Inflammatory macrophage treated with lipopolysaccharide for 1 hour (primary cell): ENCODE measurements around the gene KRT34.
"Not testable (repeated sequence)": the region's sequence is repeated elsewhere in the genome, so short reads cannot be mapped to it uniquely, and the experiment has no call there.

ENCODE experiments used
- DNase-seq, 2 donors: peaks; one replicate each; pipeline ENCODE4 v3.0.0-alpha.2; 2020 to 2022

KRT34 gene

DNA sequence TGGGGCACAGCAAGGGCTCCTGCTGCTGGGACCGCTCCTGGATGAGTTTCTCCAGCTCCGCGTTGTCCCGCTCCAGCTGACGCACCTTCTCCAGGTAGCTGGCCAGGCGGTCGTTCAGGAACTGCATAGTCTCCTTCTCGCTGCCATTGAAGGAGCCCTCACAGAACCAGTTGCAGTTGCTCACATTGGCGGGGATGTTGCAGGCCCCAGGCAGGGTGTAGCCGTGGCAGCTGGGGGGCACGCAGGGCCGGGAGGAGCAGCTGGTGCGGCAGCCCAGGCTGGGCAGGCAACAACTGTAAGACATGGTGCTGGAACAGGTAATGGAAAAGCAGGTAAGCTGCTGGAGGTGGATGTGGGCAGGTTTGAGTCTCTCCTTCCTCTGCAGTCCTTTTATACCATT is at the start of gene KRT34:
KRT34 (minus strand) TSS at position 364 of the 400 bp plus-strand sequence; CDS start at position 304, 60 bp downstream.
- DNase-seq, result not testable (repeated sequence)

DNA sequence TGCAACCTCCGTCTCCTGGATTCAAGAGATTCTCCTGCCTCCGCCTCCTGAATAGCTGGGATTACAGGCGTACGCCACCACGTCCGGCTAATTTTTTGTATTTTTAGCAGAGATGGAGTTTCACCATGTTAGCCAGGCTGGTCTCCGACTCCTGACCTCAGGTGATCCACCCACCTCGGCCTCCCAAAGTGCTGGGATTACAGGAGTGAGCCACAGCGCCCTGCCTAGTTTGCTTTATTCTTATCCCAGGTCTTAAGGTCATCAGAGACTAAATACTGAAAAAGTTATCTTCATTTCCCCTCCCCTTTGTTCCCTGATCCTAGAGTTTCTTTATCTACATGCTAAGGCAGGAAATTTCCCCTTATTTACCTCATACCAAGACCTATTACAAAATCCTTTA is 48.3 kb upstream of the KRT34 start:
- not testable (repeated sequence) for DNase-seq

DNA sequence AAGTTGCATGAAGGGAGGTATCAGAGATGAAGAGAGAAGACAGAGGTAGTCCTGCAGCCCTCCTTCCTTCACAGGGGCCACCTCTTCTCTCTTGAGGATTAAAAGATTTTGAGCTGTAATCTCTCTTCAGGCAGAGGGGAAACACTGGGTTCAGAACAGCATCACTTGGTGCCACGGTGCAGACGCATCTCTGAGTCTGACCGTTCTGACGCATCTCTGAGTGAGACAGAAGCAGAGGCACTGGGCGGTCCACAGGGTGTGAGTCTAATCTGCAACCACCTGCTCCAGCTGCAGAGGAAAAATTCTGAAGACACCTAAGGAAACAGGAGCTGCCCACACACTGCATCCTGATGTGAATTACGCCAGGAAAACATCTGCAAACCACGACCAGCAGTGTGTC is 47.6 kb upstream of the KRT34 start:
- DNase-seq, result no peak

DNA sequence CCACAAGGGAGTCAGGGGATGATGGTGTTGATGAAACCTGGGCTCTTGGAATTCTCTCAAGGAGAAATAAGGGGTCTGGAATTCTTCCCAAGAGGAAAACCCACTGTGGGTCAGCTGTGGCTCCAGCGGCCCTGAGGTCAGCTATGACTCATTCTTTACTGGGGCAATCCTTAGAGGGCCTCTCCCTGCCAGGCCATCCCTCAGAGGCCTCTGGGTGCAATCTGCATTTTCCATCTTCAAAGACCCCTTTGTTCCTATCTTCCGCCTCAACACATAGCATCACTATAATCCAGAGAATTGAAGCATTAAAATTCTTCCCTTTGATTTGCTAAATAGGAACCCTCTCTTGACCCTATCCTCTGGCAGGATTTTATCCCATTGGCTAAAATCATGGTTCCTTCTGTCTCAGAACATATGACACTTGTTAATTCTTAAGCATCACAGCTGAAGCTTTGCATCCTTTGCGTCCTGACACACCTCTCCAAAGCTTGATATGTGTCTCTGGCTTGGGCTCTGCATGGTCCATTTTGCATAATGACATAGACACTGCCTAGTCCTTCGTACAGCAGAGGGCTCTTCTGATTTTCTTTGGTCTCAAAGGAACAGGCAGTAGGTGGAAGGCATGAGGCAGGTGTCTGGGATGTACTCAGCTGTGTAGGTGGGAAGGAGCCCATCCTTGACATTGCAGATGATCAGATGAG is 46.6 kb upstream of the KRT34 start:
- DNase-seq, result no peak

- DNase-seq, result no peak
These were observed 42.1 kb upstream of the KRT34 start, which contains the start of gene KRT37 for GRCh38 chr17:41424111-41424635. KRT37 (minus strand) TSS chr17:41424585; CDS start chr17:41424523, 62 bp downstream.

- not testable (repeated sequence) for DNase-seq
These were observed 40.5 kb upstream of the KRT34 start for GRCh38 chr17:41422586-41422985.

GRCh38 chr17:41421617-41422016 is 39.5 kb upstream of the KRT34 start:
- DNase-seq, result no peak

DNA sequence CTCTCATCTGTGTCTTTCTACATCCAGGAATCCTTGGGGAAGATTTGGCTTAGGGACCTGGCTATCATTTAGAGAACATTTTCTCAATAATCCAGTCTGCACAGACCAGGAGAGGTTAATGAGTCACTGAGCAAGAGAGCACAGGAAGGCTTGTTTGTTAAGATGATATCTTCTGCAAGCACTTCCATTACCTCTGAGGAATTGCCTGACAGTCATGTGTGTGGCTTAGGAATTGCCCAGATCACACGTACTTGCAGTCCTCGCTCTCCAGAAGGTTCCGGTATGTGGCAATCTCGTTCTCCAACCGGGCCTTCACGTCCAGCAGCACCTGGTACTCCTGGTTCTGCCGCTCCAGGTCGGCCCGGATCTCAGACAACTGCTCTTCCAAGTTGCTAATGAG is 39.0 kb upstream of the KRT34 start:
- no peak for DNase-seq

GRCh38 chr17:41420134-41420533 is 38.0 kb upstream of the KRT34 start:
- DNase-seq, result no peak

- DNase-seq, result no peak
These were observed 37.6 kb upstream of the KRT34 start for GRCh38 chr17:41419716-41420115.

DNA sequence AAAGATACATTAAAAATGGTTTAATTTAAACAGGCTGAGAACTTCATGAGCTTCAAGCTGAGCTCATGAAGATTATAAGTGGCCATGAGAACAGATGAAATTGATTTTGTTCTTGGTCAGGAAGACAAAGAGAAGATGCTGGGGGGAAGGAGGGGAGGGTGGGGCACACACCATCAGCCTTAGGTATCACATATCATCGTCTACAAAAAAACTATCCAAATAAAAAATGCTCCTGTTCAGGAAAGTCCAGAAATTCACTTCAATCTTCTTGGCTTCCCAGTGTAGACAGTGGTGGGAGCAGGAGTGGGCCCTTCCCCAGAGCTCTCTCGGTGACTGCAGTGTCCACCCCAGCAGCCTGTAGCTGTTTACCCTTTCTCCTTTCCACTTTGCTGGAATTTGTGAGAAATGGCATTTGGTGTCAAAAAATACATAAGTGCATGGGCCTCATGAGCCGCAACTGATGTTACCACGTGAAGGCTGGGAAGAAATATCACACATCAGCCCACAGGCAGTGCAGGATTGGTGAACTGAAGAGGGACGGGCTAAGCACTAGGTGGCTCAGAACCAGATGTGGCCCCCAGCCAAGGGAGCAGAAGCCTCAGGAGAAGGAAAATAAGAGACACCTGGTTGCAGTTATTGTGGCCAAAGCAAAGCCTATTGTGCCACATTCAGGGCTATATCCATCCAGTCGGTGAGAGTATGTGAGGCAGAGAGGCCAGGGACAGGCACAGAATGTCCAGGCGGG is 36.2 kb upstream of the KRT34 start:
- no peak for DNase-seq

- no peak for DNase-seq
These were observed 35.5 kb upstream of the KRT34 start for GRCh38 chr17:41417576-41418015.

DNA sequence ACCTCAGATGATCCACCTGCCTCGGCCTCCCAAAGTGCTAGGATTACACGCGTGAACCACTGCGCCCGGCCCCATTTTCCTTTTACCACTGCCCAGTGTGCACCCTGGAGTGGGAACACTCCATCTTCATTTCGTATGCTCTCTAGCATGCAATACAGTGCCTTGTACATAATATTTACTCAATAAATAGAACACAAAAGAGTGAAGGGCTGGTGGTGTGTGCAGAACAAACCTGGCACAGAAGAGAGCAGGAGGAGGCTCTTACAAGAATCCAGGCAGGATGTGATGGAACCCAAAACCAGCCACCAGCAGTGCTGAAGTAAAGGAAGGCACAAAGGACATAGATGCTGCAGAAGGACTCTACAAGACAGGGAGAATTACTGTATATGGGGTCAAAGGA is 35.0 kb upstream of the KRT34 start:
- DNase-seq, result no peak

GRCh38 chr17:41416479-41416878 is 34.4 kb upstream of the KRT34 start:
- no peak for DNase-seq

GRCh38 chr17:41415833-41416335 is 33.8 kb upstream of the KRT34 start:
- DNase-seq, result no peak

GRCh38 chr17:41415411-41415810 is 33.3 kb upstream of the KRT34 start:
- DNase-seq, result no peak

- no peak for DNase-seq
These were observed 31.9 kb upstream of the KRT34 start for GRCh38 chr17:41413982-41414381.

GRCh38 chr17:41413353-41413957 is 31.3 kb upstream of the KRT34 start:
- DNase-seq, result no peak

DNA sequence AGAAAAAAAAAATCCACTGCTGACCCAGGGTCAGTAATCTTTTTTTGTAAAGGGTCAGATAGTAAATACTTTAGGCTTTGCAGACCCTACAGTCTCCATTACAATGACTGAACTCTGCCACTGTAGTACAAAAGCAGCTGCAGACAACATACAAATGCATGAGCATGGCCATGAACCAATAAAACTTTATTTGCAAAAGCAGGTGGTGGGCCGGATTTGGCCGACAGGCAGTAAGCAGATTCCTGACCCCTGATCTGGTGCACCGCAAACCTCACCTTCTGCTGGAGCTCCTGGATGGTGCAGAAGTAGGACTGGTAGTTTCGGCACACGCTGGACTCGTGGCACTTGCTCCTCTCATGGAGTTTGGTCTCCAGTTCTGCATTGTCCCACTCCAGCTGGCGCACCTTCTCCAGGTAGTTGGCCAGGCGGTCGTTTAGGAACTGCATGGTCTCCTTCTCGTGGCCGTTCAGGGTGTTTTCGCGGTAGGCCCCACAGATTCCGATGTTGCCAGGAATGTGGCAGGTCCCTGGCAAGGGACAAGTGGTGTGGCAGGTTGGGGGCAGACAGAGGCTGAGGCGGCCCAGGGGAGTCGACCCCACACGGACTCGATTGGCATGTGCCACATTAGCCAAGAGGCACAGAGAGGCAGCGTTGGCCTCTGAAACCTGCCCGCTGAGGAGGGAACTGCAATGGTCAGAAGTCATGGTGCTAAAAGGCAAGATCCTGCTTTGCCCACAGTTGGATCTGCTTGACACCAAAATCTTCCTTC is 29.1 kb upstream of the KRT34 start:
- no peak for DNase-seq

GRCh38 chr17:41407226-41407625 is 25.1 kb upstream of the KRT34 start:
- no peak for DNase-seq

DNA sequence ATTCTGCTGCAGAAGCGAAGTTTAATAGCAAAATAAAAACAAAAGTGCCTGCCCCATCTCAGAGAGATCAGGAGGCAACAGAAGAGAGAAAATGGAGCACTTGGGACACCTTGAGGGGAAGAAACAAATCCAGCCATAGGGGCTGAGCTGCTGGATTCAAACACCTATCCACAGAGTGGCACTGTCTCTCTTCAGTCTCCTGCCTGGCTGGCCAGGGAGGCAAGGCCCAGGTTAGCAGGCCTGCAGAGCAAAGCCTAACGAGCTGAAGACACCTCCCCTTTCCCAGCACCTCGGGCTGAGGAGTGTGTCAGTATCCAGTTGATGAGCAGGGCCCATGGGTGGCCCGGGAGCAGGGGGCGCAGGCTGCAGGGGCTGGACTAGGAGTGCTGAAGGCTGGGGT is 24.1 kb upstream of the KRT34 start:
- no peak for DNase-seq

GRCh38 chr17:41404024-41404671 is 22.0 kb upstream of the KRT34 start:
- DNase-seq, result peak; percentile 20 to 45
